Endothelial cell (in vitro differentiated cells): ENCODE data around the gene ANKRD63. TPM values are rescaled to one million over a fixed set of nuclear protein-coding genes. Genes with fewer than 3 reads are reported as not detected.

Experiments
- DNase-seq: peaks from one replicate; pipeline ENCODE4 v3.0.0; 2021; ENCODE audit warnings: low spot score
- H3K27ac Mint-ChIP-seq: one replicate; pipeline ENCODE4 v1.8.0; 2021; ENCODE audit warnings: mixed read lengths, inconsistent platforms; ENCODE audit not compliant: unreplicated experiment
- H3K27me3 Mint-ChIP-seq: one replicate; pipeline ENCODE4 v1.8.0; 2021; ENCODE audit warnings: mild to moderate bottlenecking, moderate library complexity, mixed read lengths, inconsistent platforms; ENCODE audit not compliant: unreplicated experiment
- H3K36me3 Mint-ChIP-seq: one replicate; pipeline ENCODE4 v1.8.0; 2021; ENCODE audit warnings: mild to moderate bottlenecking, low read depth, mixed read lengths, inconsistent platforms; ENCODE audit not compliant: unreplicated experiment
- H3K4me1 Mint-ChIP-seq: one replicate; pipeline ENCODE4 v1.8.0; 2021; ENCODE audit warnings: mild to moderate bottlenecking, mixed read lengths, inconsistent platforms; ENCODE audit not compliant: unreplicated experiment
- H3K4me3 Mint-ChIP-seq: one replicate; pipeline ENCODE4 v1.8.0; 2021; ENCODE audit warnings: mild to moderate bottlenecking, mixed read lengths, inconsistent platforms; ENCODE audit not compliant: unreplicated experiment
- H3K9me3 Mint-ChIP-seq: one replicate; pipeline ENCODE4 v1.8.0; 2021; ENCODE audit warnings: mixed read lengths, inconsistent platforms; ENCODE audit not compliant: unreplicated experiment
- CTCF ChIP-seq: fragments of 200-600 bp; sonication (generic); IDR thresholded peaks from one replicate; pipeline ENCODE4 v1.5.0; 2021; ENCODE audit warnings: antibody characterized with exemption; ENCODE audit not compliant: unreplicated experiment
- total RNA-seq: library from RNA; stranded (reverse); fragmentation: NEBNext Ultra II Directional; extraction: Animal tissue kit (Norgen Biotek cat#: 25700); gene quantifications from one replicate; pipeline ENCODE4 v1.2.1, GENCODE V29; 2021; ENCODE audit not compliant: unreplicated experiment

The ANKRD63 gene
- total RNA-seq, 1 donor from 2014 or later: not detected

GRCh38 chr15:40306371-40306770 is 23.5 kb upstream of the ANKRD63 start:
- Mint-ChIP-seq H3K27me3 (peaks cover 10% of the 10 kb centered on the region), H3K4me1 (peaks cover 38% of the 10 kb centered on the region), H3K4me3 (no peak overlapping the region), H3K9me3 (no peaks in the 10 kb centered on the region), H3K36me3 (no peaks in the 10 kb centered on the region), H3K27ac (no peak overlapping the region)
- DNase-seq: no peak
- TF ChIP-seq CTCF: no peak

- no peak overlapping the region for H3K27ac Mint-ChIP-seq
- H3K4me1 Mint-ChIP-seq: peaks cover 38% of the 10 kb centered on the region
- no peak overlapping the region for H3K4me3 Mint-ChIP-seq
- no peaks in the 10 kb centered on the region for H3K9me3 Mint-ChIP-seq
- DNase-seq: no peak
- peaks cover 12% of the 10 kb centered on the region for H3K27me3 Mint-ChIP-seq
- peaks cover 5% of the 10 kb centered on the region for H3K36me3 Mint-ChIP-seq
- TF ChIP-seq CTCF: no peak
Observed at GRCh38 chr15:40305281-40305680, 22.4 kb upstream of the ANKRD63 start.

- TF ChIP-seq CTCF: no peak
- H3K4me1 Mint-ChIP-seq: peaks cover 25% of the 10 kb centered on the region
- H3K9me3 Mint-ChIP-seq: no peaks in the 10 kb centered on the region
- no peak for DNase-seq
- peaks cover 9% of the 10 kb centered on the region for H3K27me3 Mint-ChIP-seq
- no peak overlapping the region for H3K27ac Mint-ChIP-seq
- peaks cover 14% of the 10 kb centered on the region for H3K36me3 Mint-ChIP-seq
- no peak overlapping the region for H3K4me3 Mint-ChIP-seq
Observed at GRCh38 chr15:40303576-40303975, 20.7 kb upstream of the ANKRD63 start.

GRCh38 chr15:40302981-40303380 is 20.1 kb upstream of the ANKRD63 start:
- H3K4me3 Mint-ChIP-seq: no peak overlapping the region
- peaks cover 11% of the 10 kb centered on the region for H3K27me3 Mint-ChIP-seq
- no peak overlapping the region for H3K27ac Mint-ChIP-seq
- no peaks in the 10 kb centered on the region for H3K9me3 Mint-ChIP-seq
- TF ChIP-seq CTCF: no peak
- peaks cover 17% of the 10 kb centered on the region for H3K36me3 Mint-ChIP-seq
- no peak for DNase-seq
- peaks cover 20% of the 10 kb centered on the region for H3K4me1 Mint-ChIP-seq

- Mint-ChIP-seq H3K9me3 (no peaks in the 10 kb centered on the region), H3K27me3 (peaks cover 17% of the 10 kb centered on the region), H3K4me3 (no peak overlapping the region), H3K27ac (no peak overlapping the region), H3K36me3 (peaks cover 23% of the 10 kb centered on the region), H3K4me1 (peaks cover 19% of the 10 kb centered on the region)
- TF ChIP-seq CTCF: no peak
- no peak for DNase-seq
Observed at GRCh38 chr15:40302288-40302886, 19.5 kb upstream of the ANKRD63 start.
